ENCODE measurements around the gene EFHC1. TPM values are rescaled to one million over a fixed set of nuclear protein-coding genes. Genes with fewer than 3 reads are reported as not detected.

The EFHC1 gene
- total RNA-seq, 2 donors from 2014 or later, result 3.4 to 4.1 TPM

- Histone ChIP-seq H3K27me3 (no peaks in the 10 kb centered on the region), H3K9me3 (no peaks in the 10 kb centered on the region), H3K4me1 (peaks cover 0 to 8% of the 10 kb centered on the region in 2 donors), H3K36me3 (no peaks in the 10 kb centered on the region), H3K4me3 (no peak overlapping the region), H3K27ac (no peak overlapping the region)
- DNase-seq (ENCODE audit: low spot score), result no peak
- TF ChIP-seq CTCF (IDR thresholded peaks at IDR 0.05), result no peak
Measured at GRCh38 chr6:52489881-52490280, 69.7 kb downstream of the EFHC1 start.

- Histone ChIP-seq H3K27me3 (no peaks in the 10 kb centered on the region), H3K36me3 (no peaks in the 10 kb centered on the region), H3K9me3 (no peaks in the 10 kb centered on the region), H3K27ac (no peak overlapping the region), H3K4me1 (peaks cover 0 to 8% of the 10 kb centered on the region in 2 donors), H3K4me3 (no peak overlapping the region)
- no peak for TF ChIP-seq CTCF (IDR thresholded peaks at IDR 0.05)
- DNase-seq (ENCODE audit: low spot score), result no peak
Measured at GRCh38 chr6:52491203-52492069, 71.3 kb downstream of the EFHC1 start.

GRCh38 chr6:52493669-52494068 is 73.5 kb downstream of the EFHC1 start:
- no peak overlapping the region for H3K27ac ChIP-seq
- no peaks in the 10 kb centered on the region for H3K9me3 ChIP-seq
- no peaks in the 10 kb centered on the region for H3K27me3 ChIP-seq
- H3K36me3 ChIP-seq, result no peaks in the 10 kb centered on the region
- H3K4me1 ChIP-seq, result peaks cover 0 to 25% of the 10 kb centered on the region in 2 donors
- DNase-seq (ENCODE audit: low spot score), result no peak
- TF ChIP-seq CTCF (IDR thresholded peaks at IDR 0.05), result no peak
- H3K4me3 ChIP-seq, result no peak overlapping the region

- no peak for DNase-seq (ENCODE audit: low spot score)
- no peak overlapping the region for H3K27ac ChIP-seq
- TF ChIP-seq CTCF (IDR thresholded peaks at IDR 0.05), result no peak
- H3K9me3 ChIP-seq, result no peaks in the 10 kb centered on the region
- no peaks in the 10 kb centered on the region for H3K27me3 ChIP-seq
- no peaks in the 10 kb centered on the region for H3K36me3 ChIP-seq
- H3K4me3 ChIP-seq, result no peak overlapping the region
- peaks cover 0 to 33% of the 10 kb centered on the region in 2 donors for H3K4me1 ChIP-seq
Measured at GRCh38 chr6:52494298-52495072, 74.3 kb downstream of the EFHC1 start.

DNA sequence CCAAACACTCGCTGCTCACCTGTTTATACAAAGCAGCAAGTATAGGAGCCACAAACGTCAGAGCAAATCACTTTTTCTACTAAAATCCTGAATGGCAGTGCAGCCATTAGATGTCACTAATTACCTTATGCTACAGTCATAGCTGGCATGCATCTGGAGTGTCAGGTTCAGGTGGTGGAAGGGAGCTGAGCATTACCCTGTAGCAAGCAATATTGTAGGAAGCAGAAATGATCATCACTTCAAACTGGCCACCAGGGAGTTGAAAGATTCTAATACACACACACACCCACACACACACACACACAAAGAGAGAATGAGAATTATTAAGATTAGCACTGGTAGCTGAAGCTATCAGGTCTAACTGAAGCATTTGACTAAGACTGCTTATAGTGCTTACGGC is 75.8 kb downstream of the EFHC1 start:
- H3K4me1 ChIP-seq, result peaks cover 0 to 47% of the 10 kb centered on the region in 2 donors
- H3K9me3 ChIP-seq, result no peaks in the 10 kb centered on the region
- no peaks in the 10 kb centered on the region for H3K27me3 ChIP-seq
- H3K27ac ChIP-seq, result no peak overlapping the region
- H3K36me3 ChIP-seq, result no peaks in the 10 kb centered on the region
- TF ChIP-seq CTCF (IDR thresholded peaks at IDR 0.05), result no peak
- no peak for DNase-seq (ENCODE audit: low spot score)
- H3K4me3 ChIP-seq, result no peak overlapping the region

Data from right atrium auricular region (tissue), 2 donors.